Activated T-helper 9 cell treated with anti-CD3 and anti-CD28 coated beads, Interleukin-2, amount 50 U/mL, for 16 hours (primary cell): ENCODE results near the gene BRMS1L.
A peak's percentile ranks its signal among the peaks of the same experiment; 100 is the strongest.
"Not testable (repeated sequence)": the region's sequence is repeated elsewhere in the genome, so short reads cannot be mapped to it uniquely, and the experiment has no call there.

ENCODE experiments used
- DNase-seq: peaks from one replicate; pipeline ENCODE4 v3.0.0-alpha.2; 2020; ENCODE audit warnings: low read depth

The BRMS1L gene

GRCh38 chr14:35826218-35826951 is at the start of gene BRMS1L:
TSS of gene BRMS1L (plus strand) at chr14:35826338. CDS start at chr14:35826517, 179 bp downstream.
- DNase-seq = peak; percentile 96

- DNase-seq = no peak
These were observed 49.3 kb upstream of the BRMS1L start for GRCh38 chr14:35776823-35777222.

- not testable (repeated sequence) for DNase-seq
These were observed 48.6 kb upstream of the BRMS1L start for GRCh38 chr14:35777550-35777949.

GRCh38 chr14:35779368-35779767 is 46.8 kb upstream of the BRMS1L start:
- no peak for DNase-seq

- DNase-seq = no peak
These were observed 42.4 kb upstream of the BRMS1L start for GRCh38 chr14:35783699-35784098.

GRCh38 chr14:35786856-35787255 is 39.3 kb upstream of the BRMS1L start:
- no peak for DNase-seq

GRCh38 chr14:35789651-35790050 is 36.5 kb upstream of the BRMS1L start:
- DNase-seq = no peak

- no peak for DNase-seq
These were observed 28.3 kb upstream of the BRMS1L start for GRCh38 chr14:35797796-35798195.

GRCh38 chr14:35806006-35806907 is 19.9 kb upstream of the BRMS1L start:
- DNase-seq = no peak

- DNase-seq = no peak
These were observed 18.8 kb upstream of the BRMS1L start for GRCh38 chr14:35807131-35807961.

- no peak for DNase-seq
These were observed 18.0 kb upstream of the BRMS1L start for GRCh38 chr14:35808076-35808637.

GRCh38 chr14:35808638-35809563 is 17.2 kb upstream of the BRMS1L start, which contains the start of gene RALGAPA1:
TSS of gene RALGAPA1 (minus strand) at chr14:35809295. CDS start at chr14:35808835, 460 bp downstream.
- peak; percentile 87 for DNase-seq

- DNase-seq = no peak
These were observed 16.5 kb upstream of the BRMS1L start for GRCh38 chr14:35809597-35809996.

- no peak for DNase-seq
These were observed 15.2 kb upstream of the BRMS1L start for GRCh38 chr14:35810963-35811362.

GRCh38 chr14:35814371-35815005 is 11.7 kb upstream of the BRMS1L start:
- peak; percentile 64 for DNase-seq

GRCh38 chr14:35818346-35819115 is 7.6 kb upstream of the BRMS1L start:
- DNase-seq = no peak

- DNase-seq = no peak
These were observed 6.3 kb upstream of the BRMS1L start for GRCh38 chr14:35819591-35820540.
